HEK293T (cell line): ENCODE results near the gene DZANK1.

ENCODE experiments used
- ARNT ChIP-seq: fragments of 450-650 bp; IDR thresholded peaks from 2 replicates; pipeline ENCODE4 v1.6.1; 2017; ENCODE audit warnings: mild to moderate bottlenecking
- BHLHE40 ChIP-seq: fragments of 450-650 bp; IDR thresholded peaks from 2 replicates; pipeline ENCODE4 v1.6.1; 2016; ENCODE audit warnings: mild to moderate bottlenecking, moderate library complexity, borderline replicate concordance
- CTBP1 ChIP-seq: fragments of 450-650 bp; IDR thresholded peaks from 2 replicates; pipeline ENCODE4 v1.6.1; 2016; ENCODE audit warnings: borderline replicate concordance
- ELF4 ChIP-seq: fragments of 450-650 bp; IDR thresholded peaks from 2 replicates; pipeline ENCODE4 v1.6.1; 2017; ENCODE audit warnings: antibody characterized with exemption
- FOXA1 ChIP-seq: fragments of 450-650 bp; IDR thresholded peaks from 2 replicates; pipeline ENCODE4 v1.6.1; 2016; ENCODE audit warnings: mild to moderate bottlenecking
- FOXM1 ChIP-seq: fragments of 450-650 bp; IDR thresholded peaks from 2 replicates; pipeline ENCODE4 v1.6.1; 2017; ENCODE audit warnings: mild to moderate bottlenecking, borderline replicate concordance
- HDGF ChIP-seq: fragments of 450-650 bp; IDR thresholded peaks from 2 replicates; pipeline ENCODE4 v1.6.1; 2017; ENCODE audit warnings: antibody characterized with exemption, borderline replicate concordance
- LEF1 ChIP-seq: fragments of 450-650 bp; IDR thresholded peaks from 2 replicates; pipeline ENCODE4 v1.6.1; 2017; ENCODE audit warnings: mild to moderate bottlenecking, borderline replicate concordance
- SP1 ChIP-seq: fragments of 450-650 bp; IDR thresholded peaks from 2 replicates; pipeline ENCODE4 v1.6.1; 2017
- SUZ12 ChIP-seq: fragments of 450-650 bp; IDR thresholded peaks from 2 replicates; pipeline ENCODE4 v1.6.1; 2016; ENCODE audit warnings: mild to moderate bottlenecking
- TARDBP ChIP-seq: fragments of 450-650 bp; IDR thresholded peaks from 2 replicates; pipeline ENCODE4 v1.6.1; 2016
- ZNF384 ChIP-seq: fragments of 450-650 bp; IDR thresholded peaks from 2 replicates; pipeline ENCODE4 v1.6.1; 2016

GRCh38 chr20:18481596-18481995, 14.8 kb upstream of the DZANK1 start:
- TF ChIP-seq SUZ12, result no peak
- TF ChIP-seq CTBP1, result no peak
- TF ChIP-seq SP1, result no peak
- TF ChIP-seq FOXA1, result no peak
- TF ChIP-seq LEF1, result no peak
- TF ChIP-seq ELF4, result no peak
- TF ChIP-seq HDGF, result no peak
- TF ChIP-seq ARNT, result no peak
- no peak for TF ChIP-seq BHLHE40
- no peak for TF ChIP-seq TARDBP
- TF ChIP-seq ZNF384, result no peak
- TF ChIP-seq FOXM1, result no peak
